ENCODE data around the gene ODF4.
"Not testable (repeated sequence)": the region's sequence is repeated elsewhere in the genome, so short reads cannot be mapped to it uniquely, and the experiment has no call there.

GRCh38 chr17:8394497-8394896, 54.9 kb downstream of the ODF4 start:
- TF ChIP-seq CTCF (IDR thresholded peaks at IDR 0.05; ENCODE audit: insufficient read depth, low read length, poor library complexity, severe bottlenecking); EZH2phosphoT487 (conservative IDR thresholded peaks at IDR 0.05; ENCODE audit: low read length): not testable (repeated sequence)
